GM04504 (cell line): ENCODE measurements around the gene SMURF2.
"Not testable (repeated sequence)": the region's sequence is repeated elsewhere in the genome, so short reads cannot be mapped to it uniquely, and the experiment has no call there.

Experiments used
- DNase-seq: peaks from one replicate; pipeline ENCODE4 v3.0.0-alpha.2; 2012; ENCODE audit warnings: low read depth

Gene SMURF2

DNA sequence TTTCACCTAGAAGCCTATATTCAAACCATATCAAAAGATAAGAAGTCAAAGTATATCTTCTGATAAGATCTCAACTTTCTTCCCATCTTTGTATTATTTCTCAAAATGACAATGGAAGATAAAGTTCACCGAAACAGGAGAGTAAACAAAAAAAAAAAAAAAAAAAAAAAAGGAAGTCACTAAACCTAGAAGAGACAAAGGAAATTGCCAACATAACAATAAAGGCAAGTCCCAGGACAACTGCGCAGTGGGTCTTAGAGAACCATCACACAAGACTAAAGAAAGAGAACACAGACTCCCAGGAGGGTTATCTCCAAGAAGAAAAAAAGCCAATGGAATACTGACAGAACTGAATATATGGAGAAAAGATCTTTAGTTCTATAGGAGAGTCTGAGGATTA lies 65.7 kb downstream of the SMURF2 start:
- DNase-seq = no peak

DNA sequence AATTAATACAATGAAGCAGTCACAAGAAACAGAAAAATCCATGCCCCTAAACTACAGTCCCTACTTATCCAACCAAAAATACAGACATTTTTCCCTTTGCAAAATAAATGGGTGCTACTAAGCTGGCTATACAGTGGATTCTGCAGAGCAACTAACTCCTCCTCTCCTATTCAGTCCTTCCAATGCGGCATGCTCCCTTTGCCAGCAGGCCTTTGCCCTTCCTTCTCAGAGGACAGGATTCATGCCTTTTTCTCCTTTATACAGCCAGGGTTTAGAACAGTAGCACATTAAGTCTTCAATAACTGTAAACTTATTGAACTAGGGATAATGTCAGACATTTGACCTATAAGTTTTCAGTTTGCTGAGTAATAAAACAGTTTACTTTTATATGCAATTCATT lies 70.2 kb downstream of the SMURF2 start:
- DNase-seq = no peak

DNA sequence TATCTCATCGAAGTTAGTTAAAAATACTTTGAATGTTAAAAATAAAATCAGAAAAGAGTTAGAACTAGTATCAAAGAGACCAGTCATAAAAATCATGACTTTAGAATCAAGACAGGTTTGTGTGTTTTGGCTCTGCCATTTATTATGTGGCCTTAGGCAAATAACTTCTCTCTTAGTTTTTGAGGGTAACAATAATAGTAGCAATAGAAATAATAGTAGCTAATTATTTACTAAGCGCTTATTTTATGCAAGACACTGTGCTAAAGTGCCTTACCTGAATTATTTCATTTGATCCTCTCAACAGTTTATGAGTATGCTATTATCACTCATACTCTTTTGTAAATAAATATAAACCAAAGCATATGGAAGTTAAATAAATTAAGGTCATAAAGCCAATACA lies 77.0 kb downstream of the SMURF2 start:
- no peak for DNase-seq

DNA sequence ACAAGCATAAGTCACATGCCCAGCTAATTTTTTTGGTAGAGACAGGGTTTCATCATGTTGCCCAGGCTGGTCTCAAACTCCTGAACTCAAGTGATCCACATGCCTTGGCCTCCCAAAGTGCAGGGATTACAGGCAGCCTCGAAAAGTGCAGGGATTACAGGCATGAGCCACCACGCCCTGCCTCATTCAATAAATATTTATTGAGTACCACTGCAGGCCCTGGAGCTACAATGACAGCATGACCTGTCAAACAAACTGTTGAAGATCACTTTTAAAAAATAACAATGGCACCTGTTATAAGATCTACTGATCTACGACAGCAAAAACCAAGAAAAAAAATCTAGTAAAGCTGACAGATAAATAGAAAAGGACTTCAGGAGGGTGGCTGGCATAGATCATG lies 79.1 kb downstream of the SMURF2 start:
- DNase-seq = no peak

DNA sequence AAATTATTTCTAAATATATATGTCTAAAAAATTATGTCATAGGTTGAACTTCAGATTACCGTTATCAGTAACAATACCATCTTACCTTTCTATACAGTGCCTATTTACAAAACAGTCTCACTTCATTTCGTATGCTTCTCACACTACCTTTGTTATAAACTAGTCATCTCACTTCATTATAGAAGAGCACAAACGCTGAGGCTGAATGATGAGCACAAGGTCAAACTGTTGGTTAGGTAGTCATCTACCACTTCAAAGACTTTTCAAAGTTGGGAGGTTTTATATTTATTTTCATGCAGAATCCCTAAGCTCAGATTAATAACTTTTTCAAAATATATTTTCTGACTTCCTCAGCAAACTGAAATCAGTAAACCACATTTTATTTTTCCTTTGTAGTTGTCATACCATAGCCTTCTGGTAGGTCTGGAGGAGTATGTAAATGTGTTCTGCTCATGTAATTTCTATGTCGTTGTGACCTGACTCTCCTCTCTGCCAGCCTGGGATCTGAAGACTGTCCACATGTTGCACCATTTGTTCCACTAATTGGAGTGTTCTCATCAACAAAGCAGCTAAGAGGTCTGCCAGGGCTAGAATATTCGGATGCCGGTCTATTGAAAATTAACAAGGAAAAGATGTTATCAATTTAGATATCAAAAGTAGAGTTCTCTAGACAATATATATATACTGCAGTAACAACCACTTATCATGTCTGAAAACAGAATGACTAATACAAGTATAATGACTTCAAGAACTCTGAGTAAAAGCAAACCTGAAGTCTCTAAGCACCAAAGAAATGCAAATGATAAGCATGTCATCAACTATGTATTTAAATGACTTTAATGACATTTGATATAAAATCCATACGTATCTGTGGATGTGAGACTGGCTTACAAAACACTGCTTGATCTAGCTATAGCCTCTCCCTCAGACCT lies 81.5 kb downstream of the SMURF2 start:
- DNase-seq = no peak

GRCh38 chr17:64579917-64580316 lies 82.2 kb downstream of the SMURF2 start:
- DNase-seq = no peak

DNA sequence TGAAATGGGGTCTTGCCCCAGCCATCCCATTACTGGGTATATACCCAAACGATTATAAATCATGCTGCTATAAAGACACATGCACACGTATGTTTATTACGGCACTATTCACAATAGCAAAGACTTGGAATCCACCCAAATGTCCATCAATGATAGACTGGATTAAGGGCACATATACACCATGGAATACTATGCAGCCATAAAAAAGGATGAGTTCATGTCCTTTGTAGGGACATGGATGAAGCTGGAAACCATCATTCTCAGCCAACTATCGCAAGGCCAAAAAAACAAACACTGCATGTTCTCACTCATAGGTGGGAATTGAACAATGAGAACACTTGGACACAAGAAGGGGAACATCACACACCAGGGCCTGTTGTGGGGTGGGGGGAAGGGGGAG lies 85.1 kb downstream of the SMURF2 start:
- DNase-seq = not testable (repeated sequence)

DNA sequence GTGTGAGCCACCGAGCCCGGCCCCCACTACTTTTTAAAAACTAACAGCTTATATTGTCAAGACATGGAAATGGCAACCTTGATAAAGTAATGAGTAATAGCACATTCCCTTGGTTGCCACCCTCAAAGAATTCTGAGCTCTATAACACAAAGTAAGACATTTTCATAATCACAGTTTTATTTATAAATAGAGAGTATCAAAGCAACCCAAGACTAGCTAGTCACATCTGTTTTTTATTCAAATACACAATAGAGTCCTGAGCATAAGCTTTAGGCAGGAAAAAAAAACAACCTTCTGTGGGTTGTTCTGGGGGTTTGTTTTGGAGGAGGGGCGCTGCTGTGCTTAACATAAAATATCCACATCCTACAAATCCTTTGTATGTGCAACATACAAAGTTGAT lies 86.7 kb downstream of the SMURF2 start:
- DNase-seq = no peak

GRCh38 chr17:64574646-64575045 lies 87.5 kb downstream of the SMURF2 start:
- DNase-seq = no peak

DNA sequence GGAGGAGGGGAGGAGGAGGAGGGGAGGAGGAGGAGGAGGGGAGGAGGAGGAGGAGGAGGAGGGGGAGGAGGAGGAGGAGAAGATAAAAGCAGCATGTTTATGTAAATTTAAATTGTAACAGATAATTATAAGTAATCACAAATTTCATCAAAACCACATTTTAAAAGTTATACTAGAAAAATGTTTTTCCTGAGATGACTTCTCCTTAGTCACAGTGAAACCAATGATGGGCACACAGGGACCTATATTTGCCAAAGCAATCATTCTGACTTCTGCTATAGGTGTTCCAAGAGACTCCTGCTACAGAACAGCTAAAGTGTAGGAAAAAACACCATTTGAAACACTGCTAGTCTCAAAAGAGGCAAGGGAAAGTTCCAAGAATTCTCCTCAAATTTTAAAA lies 88.9 kb downstream of the SMURF2 start:
- DNase-seq = no peak

DNA sequence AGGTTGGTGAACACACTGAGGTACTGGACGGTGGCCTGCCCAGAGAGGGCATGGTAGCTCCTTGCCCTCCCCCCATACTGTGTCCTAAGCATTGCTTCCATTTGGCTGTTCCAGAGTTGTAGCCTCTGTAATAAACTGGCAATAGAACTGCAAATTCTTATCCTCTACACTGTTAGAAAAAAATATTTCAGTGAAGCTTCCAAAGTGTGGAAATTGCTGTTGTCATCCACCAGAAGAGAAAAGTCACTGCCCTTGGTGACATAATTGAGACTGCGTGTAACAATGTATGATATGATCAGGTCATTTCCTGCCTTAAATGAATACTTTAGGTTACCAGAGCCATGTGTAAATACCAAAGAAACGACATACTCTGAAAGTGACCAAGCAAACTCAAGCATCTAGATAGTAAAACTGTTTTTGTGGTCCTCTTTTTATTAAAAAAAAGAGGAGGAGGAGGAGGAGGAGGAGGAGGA lies 89.4 kb downstream of the SMURF2 start:
- DNase-seq = peak; percentile 71

DNA sequence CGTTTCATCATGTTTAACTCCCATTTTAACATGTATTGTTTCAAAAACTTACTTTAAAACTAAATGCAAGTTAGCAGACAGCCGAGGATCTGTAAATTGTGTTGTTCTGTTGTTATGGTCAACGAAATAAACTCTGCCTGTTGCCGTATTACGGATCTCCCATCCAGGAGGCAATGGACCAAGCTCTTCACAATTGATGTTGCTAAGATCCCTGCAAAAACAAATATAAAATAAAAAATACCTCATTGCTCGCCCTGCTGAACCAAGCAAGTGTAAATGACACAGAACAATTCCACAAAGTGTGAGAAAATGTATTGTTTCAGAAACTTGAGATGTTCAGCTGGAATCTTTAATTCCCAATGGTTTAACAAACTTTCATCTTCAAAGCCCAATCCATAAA lies 90.4 kb downstream of the SMURF2 start:
- DNase-seq = no peak

GRCh38 chr17:64565563-64565962 lies 96.5 kb downstream of the SMURF2 start:
- no peak for DNase-seq

- no peak for DNase-seq
Observed at GRCh38 chr17:64564098-64564497, 98.0 kb downstream of the SMURF2 start.

GRCh38 chr17:64555281-64555680 lies 106.8 kb downstream of the SMURF2 start:
- no peak for DNase-seq

GRCh38 chr17:64554028-64554637 lies 108.0 kb downstream of the SMURF2 start:
- DNase-seq = no peak

DNA sequence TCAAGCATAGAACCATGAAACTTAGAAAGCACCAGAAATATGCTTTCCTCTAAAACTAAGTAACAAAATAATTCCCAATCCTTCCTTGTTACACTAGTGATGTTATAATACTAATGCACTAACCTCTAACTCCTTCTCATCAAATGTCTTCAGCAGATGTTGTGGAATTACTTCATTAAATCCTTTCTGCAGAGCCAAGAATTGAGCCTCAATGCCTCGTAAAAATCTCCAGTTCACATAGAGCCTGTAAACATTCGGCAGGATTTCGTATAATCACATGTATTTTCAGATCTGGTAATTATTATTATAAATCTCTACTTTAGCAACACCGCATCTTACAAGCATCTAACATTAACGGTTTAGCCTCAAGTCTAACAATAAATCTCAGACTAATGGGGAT lies 110.6 kb downstream of the SMURF2 start:
- peak; percentile 24 for DNase-seq

GRCh38 chr17:64547319-64547718 lies 114.8 kb downstream of the SMURF2 start:
- DNase-seq = no peak

- DNase-seq = no peak
Observed at GRCh38 chr17:64546716-64547115, 115.4 kb downstream of the SMURF2 start.

DNA sequence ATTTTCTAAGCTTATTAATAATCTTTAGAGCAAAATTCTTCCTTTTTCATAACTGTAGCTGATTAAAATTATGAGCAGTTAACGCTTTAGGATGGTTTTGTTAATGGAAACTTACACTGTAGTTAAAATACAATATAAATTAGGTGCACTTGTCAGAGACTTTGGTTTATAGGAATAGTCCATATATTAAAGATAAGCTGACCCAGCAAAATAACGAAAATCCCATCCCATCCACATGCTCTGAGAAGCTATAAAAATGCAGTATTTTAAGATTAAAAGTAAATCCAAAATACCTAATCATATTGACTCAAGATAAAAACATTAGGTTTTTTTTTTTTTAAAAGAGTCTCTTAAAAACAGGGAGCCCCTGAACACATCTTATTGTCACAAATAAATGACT lies 117.4 kb downstream of the SMURF2 start:
- no peak for DNase-seq

DNA sequence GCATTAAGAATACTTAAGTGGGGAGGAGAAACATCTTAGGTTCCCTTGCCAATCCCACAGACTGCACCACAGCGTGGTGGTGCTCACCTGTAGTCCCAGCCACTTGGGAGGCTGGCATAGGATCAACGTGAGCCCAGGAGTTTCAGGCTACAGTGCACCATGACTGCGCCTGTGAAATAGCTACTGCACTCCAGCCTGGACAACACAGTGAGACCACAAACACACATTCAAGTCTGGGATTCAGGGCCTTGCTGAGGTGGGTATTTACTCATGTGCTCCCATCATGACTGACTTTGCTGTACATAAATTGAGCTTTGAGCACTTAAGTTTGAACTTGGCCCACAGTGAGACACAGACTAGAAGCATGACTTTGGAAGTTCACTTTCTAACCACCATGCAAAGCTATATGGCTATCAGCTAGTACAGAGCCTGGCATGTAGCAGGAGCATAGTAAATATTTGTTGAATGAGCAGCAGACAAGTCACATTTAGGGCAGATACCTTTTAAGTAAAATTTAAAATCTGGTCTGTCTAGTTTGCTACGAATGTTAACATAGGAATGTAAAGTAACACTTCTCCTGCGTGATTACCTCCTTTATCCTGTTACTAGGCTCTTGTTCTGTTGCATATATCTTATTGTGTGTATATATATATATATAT lies 121.9 kb downstream of the SMURF2 start:
- DNase-seq = no peak

GRCh38 chr17:64538508-64539130 lies 123.5 kb downstream of the SMURF2 start:
- DNase-seq = no peak

- DNase-seq = no peak
Observed at GRCh38 chr17:64537488-64537887, 124.6 kb downstream of the SMURF2 start.
